ENCODE results near the gene NUBP2. TPM values are rescaled to one million over a fixed set of nuclear protein-coding genes. Genes with fewer than 3 reads are reported as not detected.

The NUBP2 gene
- total RNA-seq, 1 experiment from 2014 or later, result 91.8 TPM

DNA sequence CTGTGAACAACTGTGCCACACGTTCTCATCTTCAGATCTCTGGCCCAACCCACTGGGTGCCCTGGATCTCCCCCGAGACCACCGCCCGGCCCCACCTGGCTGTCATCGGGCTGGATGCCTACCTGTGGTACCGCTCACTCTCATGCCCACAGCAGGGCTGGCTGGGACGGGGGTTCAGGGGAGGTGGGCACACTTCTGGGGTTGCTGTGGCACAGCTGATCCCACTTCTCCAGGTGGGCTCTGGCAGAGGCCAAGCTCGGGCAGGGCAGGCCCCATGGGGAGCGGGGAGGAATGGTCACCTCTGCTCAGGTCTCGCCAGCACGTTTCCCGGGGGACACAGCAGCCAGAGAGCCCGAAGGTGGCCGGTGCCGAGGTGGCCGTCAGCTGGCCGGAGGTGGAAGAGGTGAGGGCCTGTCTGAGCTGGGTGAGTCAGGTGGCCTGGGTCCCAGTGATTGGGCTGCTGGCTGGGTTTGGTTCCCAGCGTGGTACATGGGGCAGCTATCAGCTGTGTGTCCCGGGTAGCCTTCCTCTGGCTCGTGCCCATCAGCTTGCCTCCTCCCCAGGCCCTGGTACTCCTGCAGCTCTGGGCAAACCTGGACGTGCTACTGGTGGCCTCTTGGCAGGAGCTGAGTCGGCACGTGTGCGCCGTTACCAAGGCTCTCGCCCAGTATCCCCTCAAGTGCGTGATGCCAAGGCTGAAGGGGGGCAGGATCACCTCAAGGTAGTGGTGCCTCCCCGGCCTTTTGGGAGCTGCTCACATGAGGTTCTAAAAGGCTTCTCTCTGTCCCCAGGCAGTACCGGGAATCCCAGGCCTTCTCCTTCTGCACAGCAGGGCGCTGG is 7.5 kb upstream of the NUBP2 start:
- H3K27me3 Mint-ChIP-seq (ENCODE audit: unreplicated experiment), result no peaks in the 10 kb centered on the region
- peaks cover 3% of the 10 kb centered on the region for H3K4me1 Mint-ChIP-seq (ENCODE audit: low read depth, unreplicated experiment)
- BruUV-seq (replicated peaks), result no TSS peak
- TF ChIP-seq, protein P1, sequence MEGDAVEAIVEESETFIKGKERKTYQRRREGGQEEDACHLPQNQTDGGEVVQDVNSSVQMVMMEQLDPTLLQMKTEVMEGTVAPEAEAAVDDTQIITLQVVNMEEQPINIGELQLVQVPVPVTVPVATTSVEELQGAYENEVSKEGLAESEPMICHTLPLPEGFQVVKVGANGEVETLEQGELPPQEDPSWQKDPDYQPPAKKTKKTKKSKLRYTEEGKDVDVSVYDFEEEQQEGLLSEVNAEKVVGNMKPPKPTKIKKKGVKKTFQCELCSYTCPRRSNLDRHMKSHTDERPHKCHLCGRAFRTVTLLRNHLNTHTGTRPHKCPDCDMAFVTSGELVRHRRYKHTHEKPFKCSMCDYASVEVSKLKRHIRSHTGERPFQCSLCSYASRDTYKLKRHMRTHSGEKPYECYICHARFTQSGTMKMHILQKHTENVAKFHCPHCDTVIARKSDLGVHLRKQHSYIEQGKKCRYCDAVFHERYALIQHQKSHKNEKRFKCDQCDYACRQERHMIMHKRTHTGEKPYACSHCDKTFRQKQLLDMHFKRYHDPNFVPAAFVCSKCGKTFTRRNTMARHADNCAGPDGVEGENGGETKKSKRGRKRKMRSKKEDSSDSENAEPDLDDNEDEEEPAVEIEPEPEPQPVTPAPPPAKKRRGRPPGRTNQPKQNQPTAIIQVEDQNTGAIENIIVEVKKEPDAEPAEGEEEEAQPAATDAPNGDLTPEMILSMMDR (IDR thresholded peaks at IDR 0.05; ENCODE audit: unreplicated experiment), result no peak
- intact Hi-C loops (cut with micrococcal nuclease; ENCODE audit: unreplicated experiment), result no loop called here
- H3K27ac Mint-ChIP-seq (ENCODE audit: unreplicated experiment), result no peak overlapping the region
- H3K9me3 Mint-ChIP-seq (ENCODE audit: low read depth, unreplicated experiment), result no peaks in the 10 kb centered on the region
- DNase-seq, result no peak
- CTCF ChIA-PET, result interaction anchor here (0.6 to 2.6 kb wide), 2 partner anchors 7 to 589 kb away, joined by 4 to 19 read pairs; partner anchors contain the start of genes NUBP2 and SPSB3
- H3K4me3 Mint-ChIP-seq (ENCODE audit: low read depth, unreplicated experiment), result peak overlapping the region; percentile 76
- H3K36me3 Mint-ChIP-seq (ENCODE audit: insufficient read depth, unreplicated experiment), result peaks cover 100% of the 10 kb centered on the region

DNA sequence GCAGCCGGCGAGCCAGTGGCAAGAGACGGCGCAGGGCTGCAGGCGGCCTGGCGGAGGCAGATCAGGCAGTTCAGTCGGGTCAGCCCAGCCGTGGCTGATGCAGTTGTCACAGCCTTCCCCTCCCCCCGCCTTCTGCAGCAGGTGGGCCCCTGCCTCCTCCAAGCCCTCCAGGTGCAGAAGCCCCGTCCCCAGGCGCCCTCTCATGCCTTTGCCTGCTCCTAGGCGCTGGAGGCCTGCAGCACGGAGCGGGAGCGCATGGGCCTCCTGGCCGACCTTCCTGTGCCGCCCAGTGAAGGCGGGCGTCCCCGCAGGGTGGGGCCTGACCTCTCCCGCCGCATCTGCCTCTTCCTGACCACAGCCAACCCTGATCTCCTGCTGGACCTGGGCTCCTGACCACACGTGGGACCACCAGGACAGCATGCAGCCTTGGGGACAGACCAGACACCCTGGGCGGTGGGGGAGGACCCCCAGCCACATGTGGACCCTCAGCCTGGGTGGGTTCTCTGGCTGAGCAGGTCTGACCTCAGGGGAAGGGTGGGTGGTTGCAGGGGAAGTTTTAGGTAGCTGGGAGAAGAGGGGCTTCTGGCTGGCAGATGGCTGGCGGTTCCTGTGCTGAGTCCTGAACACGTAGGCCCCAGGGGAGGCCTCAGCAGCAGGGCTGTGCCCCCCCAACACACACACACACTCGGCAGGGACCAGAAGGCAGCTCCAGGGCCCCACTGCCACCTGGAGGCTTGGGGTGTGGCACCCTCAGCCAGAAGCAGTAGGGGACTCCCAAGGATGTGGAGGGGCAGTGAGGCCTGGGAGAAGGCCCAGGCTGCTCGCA is 6.7 kb upstream of the NUBP2 start:
- H3K4me1 Mint-ChIP-seq (ENCODE audit: low read depth, unreplicated experiment), result peaks cover 4% of the 10 kb centered on the region
- no peak overlapping the region for H3K4me3 Mint-ChIP-seq (ENCODE audit: low read depth, unreplicated experiment)
- H3K36me3 Mint-ChIP-seq (ENCODE audit: insufficient read depth, unreplicated experiment), result peaks cover 100% of the 10 kb centered on the region
- TF ChIP-seq, protein P1 (IDR thresholded peaks at IDR 0.05; ENCODE audit: unreplicated experiment), result no peak
- no peaks in the 10 kb centered on the region for H3K27me3 Mint-ChIP-seq (ENCODE audit: unreplicated experiment)
- peak overlapping the region; percentile 61 for H3K27ac Mint-ChIP-seq (ENCODE audit: unreplicated experiment)
- intact Hi-C loops (cut with micrococcal nuclease; ENCODE audit: unreplicated experiment), result no loop called here
- H3K9me3 Mint-ChIP-seq (ENCODE audit: low read depth, unreplicated experiment), result no peaks in the 10 kb centered on the region
- CTCF ChIA-PET, result interaction anchor here (0.6 to 0.7 kb wide), 2 partner anchors 78 to 588 kb away, joined by 3 to 4 read pairs; no protein-coding TSS in a partner anchor
- DNase-seq, result no peak
- BruUV-seq (replicated peaks), result no TSS peak

GRCh38 chr16:1776672-1776955 is 6.1 kb upstream of the NUBP2 start:
- no peaks in the 10 kb centered on the region for H3K9me3 Mint-ChIP-seq (ENCODE audit: low read depth, unreplicated experiment)
- no peaks in the 10 kb centered on the region for H3K27me3 Mint-ChIP-seq (ENCODE audit: unreplicated experiment)
- CTCF ChIA-PET, result interaction anchor here (0.7 kb wide), 1 partner anchor 79 kb away, joined by 3 read pairs; no protein-coding TSS in a partner anchor
- TSS peak; percentile 2 for BruUV-seq (replicated peaks)
- TF ChIP-seq, protein P1 (IDR thresholded peaks at IDR 0.05; ENCODE audit: unreplicated experiment), result no peak
- intact Hi-C loops (cut with micrococcal nuclease; ENCODE audit: unreplicated experiment), result no loop called here
- H3K36me3 Mint-ChIP-seq (ENCODE audit: insufficient read depth, unreplicated experiment), result peaks cover 100% of the 10 kb centered on the region
- H3K27ac Mint-ChIP-seq (ENCODE audit: unreplicated experiment), result peak overlapping the region; percentile 61
- H3K4me1 Mint-ChIP-seq (ENCODE audit: low read depth, unreplicated experiment), result peaks cover 10% of the 10 kb centered on the region
- no peak overlapping the region for H3K4me3 Mint-ChIP-seq (ENCODE audit: low read depth, unreplicated experiment)
- DNase-seq, result no peak

DNA sequence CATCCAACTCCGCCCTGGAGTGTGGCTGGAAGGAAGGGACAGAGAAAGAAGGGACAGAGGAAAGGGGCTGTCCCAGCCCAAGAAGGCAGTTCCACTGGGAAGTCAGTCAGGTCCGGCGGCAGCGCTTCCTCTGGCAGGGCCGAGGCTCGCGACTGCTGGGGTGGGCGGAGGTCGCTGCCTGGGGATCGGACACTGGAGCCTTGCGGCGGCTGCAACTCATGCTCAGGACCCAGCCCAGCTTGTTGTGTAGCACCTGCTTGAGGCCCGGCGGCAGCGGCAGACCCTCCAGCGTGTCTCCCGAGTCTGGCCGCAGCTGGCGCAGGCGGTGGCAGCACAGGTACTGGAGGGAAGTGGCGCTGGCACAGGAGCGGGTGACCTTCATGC is 5.8 kb upstream of the NUBP2 start:
- Mint-ChIP-seq H3K36me3 (ENCODE audit: insufficient read depth, unreplicated experiment) (peaks cover 100% of the 10 kb centered on the region), H3K27ac (ENCODE audit: unreplicated experiment) (peak overlapping the region; percentile 61), H3K4me3 (ENCODE audit: low read depth, unreplicated experiment) (no peak overlapping the region), H3K9me3 (ENCODE audit: low read depth, unreplicated experiment) (no peaks in the 10 kb centered on the region), H3K27me3 (ENCODE audit: unreplicated experiment) (no peaks in the 10 kb centered on the region), H3K4me1 (ENCODE audit: low read depth, unreplicated experiment) (peaks cover 13% of the 10 kb centered on the region)
- CTCF ChIA-PET, result interaction anchor here (0.7 kb wide), 1 partner anchor 79 kb away, joined by 3 read pairs; no protein-coding TSS in a partner anchor
- intact Hi-C loops (cut with micrococcal nuclease; ENCODE audit: unreplicated experiment), result no loop called here
- no peak for DNase-seq
- TF ChIP-seq, protein P1 (IDR thresholded peaks at IDR 0.05; ENCODE audit: unreplicated experiment), result no peak
- no TSS peak for BruUV-seq (replicated peaks)

Data from Calu3 (cell line).